Parathyroid adenoma (tissue), 2 donors: ENCODE measurements around the gene RNF32.

Experiments used
- H2AFZ ChIP-seq: fragments of 300-600 bp; sonication (generic); one replicate; pipeline ENCODE4 v1.7.0; 2017; ENCODE audit warnings: antibody characterized with exemption, mild to moderate bottlenecking
- H3K27ac ChIP-seq: fragments of 300-600 bp; sonication (generic); one replicate; pipeline ENCODE4 v1.7.0; 2017
- H3K27me3 ChIP-seq: fragments of 300-600 bp; sonication (generic); one replicate; pipeline ENCODE4 v1.7.0; 2017; ENCODE audit warnings: low read length; ENCODE audit not compliant: control insufficient read depth, insufficient read depth
- H3K36me3 ChIP-seq: fragments of 300-600 bp; sonication (generic); one replicate; pipeline ENCODE4 v1.7.0; 2017; ENCODE audit warnings: low read length; ENCODE audit not compliant: control insufficient read depth, insufficient read depth
- H3K4me1 ChIP-seq: fragments of 300-600 bp; sonication (generic); one replicate; pipeline ENCODE4 v1.7.0; 2017; ENCODE audit warnings: control low read depth
- H3K4me2 ChIP-seq: fragments of 300-600 bp; sonication (generic); one replicate; pipeline ENCODE4 v1.7.0; 2017; ENCODE audit warnings: low read length
- H3K4me3 ChIP-seq: fragments of 300-600 bp; sonication (generic); one replicate; pipeline ENCODE4 v1.7.0; 2017; ENCODE audit warnings: low read depth, low read length
- H3K79me2 ChIP-seq: fragments of 300-600 bp; sonication (generic); one replicate; pipeline ENCODE4 v1.7.0; 2017; ENCODE audit warnings: control low read depth
- H3K9ac ChIP-seq: fragments of 300-600 bp; sonication (generic); one replicate; pipeline ENCODE4 v1.7.0; 2017; ENCODE audit warnings: mild to moderate bottlenecking
- H3K9me3 ChIP-seq: fragments of 300-600 bp; sonication (generic); one replicate; pipeline ENCODE4 v1.7.0; 2017; ENCODE audit warnings: low read length; ENCODE audit not compliant: control insufficient read depth
- CTCF ChIP-seq: fragments of 300-600 bp; sonication (generic); IDR thresholded peaks from one replicate; pipeline ENCODE4 v1.7.0; 2017; ENCODE audit warnings: antibody characterized with exemption, mild to moderate bottlenecking
- donor health status: primary hyperparathyroidism.

The RNF32 gene

GRCh38 chr7:156659203-156659602 lies 18.6 kb downstream of the RNF32 start:
- Histone ChIP-seq H3K9me3 (no peaks in the 10 kb centered on the region), H2AFZ (no peak overlapping the region), H3K36me3 (no peaks in the 10 kb centered on the region), H3K4me1 (no peaks in the 10 kb centered on the region), H3K27me3 (no peaks in the 10 kb centered on the region), H3K4me2 (no peak overlapping the region), H3K27ac (no peak overlapping the region), H3K4me3 (no peak overlapping the region), H3K79me2 (no peaks in the 10 kb centered on the region), H3K9ac (no peak overlapping the region)
- no peak for TF ChIP-seq CTCF

GRCh38 chr7:156659961-156660360 lies 19.4 kb downstream of the RNF32 start:
- Histone ChIP-seq H3K9me3 (no peaks in the 10 kb centered on the region), H3K4me2 (no peak overlapping the region), H3K27me3 (no peaks in the 10 kb centered on the region), H3K36me3 (no peaks in the 10 kb centered on the region), H3K4me3 (no peak overlapping the region), H3K27ac (no peak overlapping the region), H3K9ac (no peak overlapping the region), H3K79me2 (no peaks in the 10 kb centered on the region), H2AFZ (no peak overlapping the region), H3K4me1 (no peaks in the 10 kb centered on the region)
- TF ChIP-seq CTCF = no peak

- H3K9ac ChIP-seq = no peak overlapping the region
- no peak overlapping the region for H3K4me3 ChIP-seq
- no peaks in the 10 kb centered on the region for H3K27me3 ChIP-seq
- no peak for TF ChIP-seq CTCF
- H2AFZ ChIP-seq = no peak overlapping the region
- no peaks in the 10 kb centered on the region for H3K36me3 ChIP-seq
- peaks cover 8% of the 10 kb centered on the region for H3K4me1 ChIP-seq
- no peaks in the 10 kb centered on the region for H3K9me3 ChIP-seq
- H3K4me2 ChIP-seq = no peak overlapping the region
- H3K27ac ChIP-seq = no peak overlapping the region
- no peaks in the 10 kb centered on the region for H3K79me2 ChIP-seq
These were observed 21.1 kb downstream of the RNF32 start for GRCh38 chr7:156661637-156662036.

- Histone ChIP-seq H3K4me1 (peaks cover 12% of the 10 kb centered on the region), H3K79me2 (no peaks in the 10 kb centered on the region), H3K27me3 (no peaks in the 10 kb centered on the region), H3K4me3 (no peak overlapping the region), H3K27ac (no peak overlapping the region), H3K9me3 (no peaks in the 10 kb centered on the region), H2AFZ (no peak overlapping the region), H3K9ac (no peak overlapping the region), H3K4me2 (no peak overlapping the region), H3K36me3 (no peaks in the 10 kb centered on the region)
- no peak for TF ChIP-seq CTCF
These were observed 21.7 kb downstream of the RNF32 start for GRCh38 chr7:156662277-156662676.

GRCh38 chr7:156665101-156665500 lies 24.5 kb downstream of the RNF32 start:
- Histone ChIP-seq H3K79me2 (no peaks in the 10 kb centered on the region), H3K4me1 (peaks cover 19% of the 10 kb centered on the region), H3K27me3 (no peaks in the 10 kb centered on the region), H3K4me3 (no peak overlapping the region), H2AFZ (no peak overlapping the region), H3K4me2 (no peak overlapping the region), H3K36me3 (no peaks in the 10 kb centered on the region), H3K27ac (no peak overlapping the region), H3K9me3 (no peaks in the 10 kb centered on the region), H3K9ac (no peak overlapping the region)
- TF ChIP-seq CTCF = no peak
